Upper lobe of left lung (tissue), 4 donors: ENCODE results near the gene RGSL1.

Experiments used
- CTCF ChIP-seq, 6 experiments: fragments of 450-650 bp in 4 of 6; fragments of 200-600 bp in 2 of 6; sonication (generic) in 2 of 6; IDR thresholded peaks; one replicate each; pipeline ENCODE4 v1.5.1; 2016 to 2019; ENCODE audit warnings: antibody characterized with exemption in 6 of 6
- EP300 ChIP-seq, 4 donors: sonication (generic); formaldehyde crosslinking; IDR thresholded peaks; one replicate each; pipeline ENCODE4 v1.5.1; 2017; ENCODE audit warnings: antibody characterized with exemption in 4 of 4, control low read depth in 2 of 4
- POLR2AphosphoS5 ChIP-seq, 2 donors: sonication (generic); formaldehyde crosslinking; IDR thresholded peaks; one replicate each; pipeline ENCODE4 v1.5.1; 2017; ENCODE audit warnings: antibody characterized with exemption in 2 of 2

GRCh38 chr1:182495002-182495401 lies 45.1 kb downstream of the RGSL1 start:
- TF ChIP-seq CTCF (IDR thresholded peaks at IDR 0.05) (no peak), POLR2AphosphoS5 (IDR thresholded peaks at IDR 0.05) (no peak), EP300 (IDR thresholded peaks at IDR 0.05) (no peak)
